ENCODE results near the gene AQP12B.
"Not testable (repeated sequence)": the region's sequence is repeated elsewhere in the genome, so short reads cannot be mapped to it uniquely, and the experiment has no call there.

The AQP12B gene

DNA sequence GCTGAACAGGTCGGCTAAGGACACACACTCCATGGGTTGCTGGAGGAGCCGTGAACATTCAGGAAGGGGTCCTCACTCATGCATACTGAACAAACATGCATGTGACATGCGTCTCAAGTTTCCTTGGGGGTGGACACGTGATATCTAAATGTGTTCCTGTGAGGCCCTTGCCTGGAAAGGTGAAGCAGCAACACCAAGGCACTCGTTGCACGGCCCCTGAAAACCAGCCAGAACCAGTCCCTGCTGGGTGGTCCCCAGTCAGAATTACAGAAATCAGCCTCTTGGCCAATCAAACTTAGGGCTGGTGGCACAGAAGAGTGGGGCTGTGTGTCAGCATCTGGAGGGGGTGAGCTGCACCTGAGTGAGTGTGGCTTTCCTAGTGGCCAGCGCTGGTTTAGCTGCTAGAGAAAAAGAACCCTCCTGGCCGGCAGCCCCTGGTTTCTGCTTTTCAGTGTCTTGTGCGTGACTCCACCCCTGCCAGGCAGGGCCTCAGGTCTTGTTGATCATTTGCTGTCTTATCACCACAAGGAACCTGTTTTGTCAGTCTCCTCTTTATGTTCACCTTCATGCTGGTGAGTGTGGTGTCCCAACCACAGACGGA is 3.2 kb upstream of the AQP12B start:
- Mint-ChIP-seq H3K4me1 (ENCODE audit: low read depth) (peaks cover 8% of the 10 kb centered on the region), H3K4me3 (no peak overlapping the region), H3K36me3 (ENCODE audit: low read depth) (no peaks in the 10 kb centered on the region), H3K9me3 (no peaks in the 10 kb centered on the region), H3K27ac (no peak overlapping the region), H3K27me3 (no peaks in the 10 kb centered on the region)

GRCh38 chr2:240683980-240684728 is 1.5 kb upstream of the AQP12B start:
- H3K27ac Mint-ChIP-seq; H3K36me3 Mint-ChIP-seq (ENCODE audit: low read depth); H3K4me1 Mint-ChIP-seq (ENCODE audit: low read depth); H3K9me3 Mint-ChIP-seq; H3K27me3 Mint-ChIP-seq: not testable (repeated sequence)
- peak overlapping the region; percentile 10 for H3K4me3 Mint-ChIP-seq

- not testable (repeated sequence) for H3K27me3 Mint-ChIP-seq; H3K4me3 Mint-ChIP-seq; H3K27ac Mint-ChIP-seq; H3K4me1 Mint-ChIP-seq (ENCODE audit: low read depth); H3K36me3 Mint-ChIP-seq (ENCODE audit: low read depth); H3K9me3 Mint-ChIP-seq
Measured at GRCh38 chr2:240683329-240683979, 769 bp upstream of the AQP12B start.

DNA sequence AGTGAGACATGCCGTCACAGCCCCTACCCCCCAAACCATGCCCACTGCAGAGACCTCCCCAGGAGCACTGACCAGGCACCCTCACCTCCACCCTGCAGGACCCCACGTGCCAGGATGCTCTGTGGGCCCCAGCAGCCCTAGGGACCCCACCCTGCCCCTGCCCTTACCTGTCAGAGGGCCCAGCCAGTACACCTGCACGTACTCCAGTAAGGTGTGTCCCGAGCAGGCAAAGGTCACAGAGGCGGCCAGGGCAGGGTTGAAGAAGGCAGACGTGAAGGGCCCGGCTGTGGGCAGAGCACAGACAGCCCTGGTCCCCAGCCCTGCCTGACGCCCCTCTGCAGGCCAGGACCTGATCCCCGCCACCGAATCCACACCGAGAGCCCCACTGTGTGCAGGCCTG is 2.5 kb downstream of the AQP12B start:
- H3K4me1 Mint-ChIP-seq (ENCODE audit: low read depth); H3K4me3 Mint-ChIP-seq; H3K27ac Mint-ChIP-seq; H3K27me3 Mint-ChIP-seq; H3K36me3 Mint-ChIP-seq (ENCODE audit: low read depth); H3K9me3 Mint-ChIP-seq: not testable (repeated sequence)

- H3K36me3 Mint-ChIP-seq (ENCODE audit: low read depth); H3K27me3 Mint-ChIP-seq; H3K4me1 Mint-ChIP-seq (ENCODE audit: low read depth): not testable (repeated sequence)
Measured at GRCh38 chr2:240678909-240679308, 3.8 kb downstream of the AQP12B start.

GRCh38 chr2:240678043-240678442 is 4.6 kb downstream of the AQP12B start:
- H3K36me3 Mint-ChIP-seq (ENCODE audit: low read depth); H3K4me3 Mint-ChIP-seq; H3K27me3 Mint-ChIP-seq; H3K4me1 Mint-ChIP-seq (ENCODE audit: low read depth); H3K27ac Mint-ChIP-seq; H3K9me3 Mint-ChIP-seq: not testable (repeated sequence)

More at GRCh38 chr2:240678909-240679308, 3.8 kb downstream of the AQP12B start:
- H3K27ac Mint-ChIP-seq, H3K9me3 Mint-ChIP-seq, H3K4me3 Mint-ChIP-seq: not testable (repeated sequence)

GRCh38 chr2:240675345-240675744 is 7.3 kb downstream of the AQP12B start:
- H3K4me1 Mint-ChIP-seq (ENCODE audit: low read depth); H3K36me3 Mint-ChIP-seq (ENCODE audit: low read depth); H3K9me3 Mint-ChIP-seq; H3K4me3 Mint-ChIP-seq; H3K27ac Mint-ChIP-seq: not testable (repeated sequence)
- peaks cover 12% of the 10 kb centered on the region for H3K27me3 Mint-ChIP-seq

DNA sequence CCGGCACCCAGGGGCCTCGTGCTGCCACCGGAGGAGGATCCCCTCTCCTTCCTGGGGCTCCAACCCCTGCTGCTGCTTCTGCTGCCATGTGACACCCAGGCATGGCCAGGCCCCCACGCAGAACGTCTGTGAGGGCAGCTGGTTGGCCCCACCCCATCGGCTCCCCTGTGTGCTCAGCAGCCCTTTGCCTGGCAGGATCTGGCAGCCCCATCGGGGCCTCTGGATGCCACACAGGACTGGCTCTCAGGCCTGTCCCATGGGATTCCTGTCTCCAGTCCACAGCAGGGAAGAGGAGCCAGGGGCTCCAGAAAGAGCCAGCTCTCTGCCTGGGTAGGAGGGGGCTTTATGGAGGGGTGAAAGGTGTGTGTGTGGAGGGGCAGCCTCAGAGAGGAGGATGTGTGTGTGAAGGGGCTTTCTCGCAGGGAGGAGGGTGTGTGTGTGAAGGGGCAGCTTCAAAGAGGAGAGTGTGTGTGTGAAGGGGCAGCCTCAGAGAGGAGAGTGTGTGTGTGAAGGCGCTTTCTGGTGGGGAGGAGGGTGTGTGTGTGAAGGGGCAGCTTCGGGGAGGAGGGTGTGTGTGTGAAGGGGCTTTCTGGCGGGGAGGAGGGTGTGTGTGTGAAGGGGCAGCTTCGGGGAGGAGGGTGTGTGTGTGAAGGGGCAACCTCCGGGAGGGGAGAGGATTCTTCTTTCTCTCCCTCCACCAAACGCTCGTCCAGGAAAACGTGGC is 8.1 kb downstream of the AQP12B start:
- H3K4me1 Mint-ChIP-seq (ENCODE audit: low read depth); H3K9me3 Mint-ChIP-seq; H3K27ac Mint-ChIP-seq; H3K36me3 Mint-ChIP-seq (ENCODE audit: low read depth); H3K4me3 Mint-ChIP-seq: not testable (repeated sequence)
- peaks cover 15% of the 10 kb centered on the region for H3K27me3 Mint-ChIP-seq

GRCh38 chr2:240672701-240673190 is 9.9 kb downstream of the AQP12B start:
- no peaks in the 10 kb centered on the region for H3K9me3 Mint-ChIP-seq
- H3K4me1 Mint-ChIP-seq (ENCODE audit: low read depth): no peaks in the 10 kb centered on the region
- no peak overlapping the region for H3K27ac Mint-ChIP-seq
- H3K4me3 Mint-ChIP-seq: no peak overlapping the region
- no peaks in the 10 kb centered on the region for H3K36me3 Mint-ChIP-seq (ENCODE audit: low read depth)
- H3K27me3 Mint-ChIP-seq: peaks cover 22% of the 10 kb centered on the region

GRCh38 chr2:240672076-240672700 is 10.5 kb downstream of the AQP12B start:
- Mint-ChIP-seq H3K9me3 (no peaks in the 10 kb centered on the region), H3K27ac (no peak overlapping the region), H3K27me3 (peaks cover 27% of the 10 kb centered on the region), H3K4me1 (ENCODE audit: low read depth) (no peaks in the 10 kb centered on the region), H3K4me3 (no peak overlapping the region), H3K36me3 (ENCODE audit: low read depth) (no peaks in the 10 kb centered on the region)

DNA sequence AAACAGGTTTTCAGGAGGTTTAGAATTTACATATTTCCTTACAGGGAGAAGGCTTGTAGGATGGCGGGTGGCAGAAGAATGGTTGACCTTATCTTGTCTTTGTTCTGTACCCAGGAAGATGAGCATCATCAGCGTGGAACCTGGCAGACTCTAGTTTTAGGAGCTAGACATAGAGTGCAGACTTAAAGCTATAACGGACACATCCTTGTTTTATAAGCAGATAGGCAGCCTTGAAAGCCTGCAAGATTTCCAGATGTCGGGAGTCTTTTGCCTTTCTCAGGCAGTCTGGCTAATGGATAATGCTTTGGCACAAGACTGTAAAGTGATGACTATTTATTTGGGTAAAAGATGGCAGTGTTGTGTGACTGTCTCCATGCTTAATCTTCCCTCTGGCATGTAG is 11.7 kb downstream of the AQP12B start:
- Mint-ChIP-seq H3K4me3 (no peak overlapping the region), H3K36me3 (ENCODE audit: low read depth) (no peaks in the 10 kb centered on the region), H3K4me1 (ENCODE audit: low read depth) (no peaks in the 10 kb centered on the region), H3K27ac (no peak overlapping the region), H3K27me3 (peaks cover 39% of the 10 kb centered on the region), H3K9me3 (no peaks in the 10 kb centered on the region)

DNA sequence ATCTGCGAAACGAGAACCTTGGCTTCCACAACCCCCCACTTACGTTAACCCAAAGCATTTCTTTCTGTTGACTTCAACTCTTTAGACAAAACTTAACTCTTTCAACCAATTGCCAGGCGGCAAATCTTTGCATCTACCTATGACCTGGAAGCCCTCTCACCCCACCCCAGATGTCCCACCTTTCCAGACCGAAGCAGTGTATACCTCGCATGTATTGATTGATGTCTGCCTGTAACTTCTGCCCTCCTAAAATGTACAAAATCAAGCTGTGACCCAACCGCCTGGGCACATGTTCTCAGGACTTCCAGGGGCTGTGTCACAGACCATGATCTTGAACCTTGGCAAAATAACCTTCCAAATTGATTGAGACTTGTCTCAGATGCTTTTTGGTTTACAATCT is 12.3 kb downstream of the AQP12B start:
- Mint-ChIP-seq H3K27me3 (peaks cover 43% of the 10 kb centered on the region), H3K27ac (no peak overlapping the region), H3K36me3 (ENCODE audit: low read depth) (no peaks in the 10 kb centered on the region)

GRCh38 chr2:240664622-240665021 is 18.1 kb downstream of the AQP12B start:
- Mint-ChIP-seq H3K4me3 (no peak overlapping the region), H3K36me3 (ENCODE audit: low read depth) (no peaks in the 10 kb centered on the region), H3K27me3 (peaks cover 43% of the 10 kb centered on the region), H3K27ac (no peak overlapping the region), H3K4me1 (ENCODE audit: low read depth) (no peaks in the 10 kb centered on the region), H3K9me3 (no peaks in the 10 kb centered on the region)

More for the DNA sequence above, 12.3 kb downstream of the AQP12B start:
- no peaks in the 10 kb centered on the region for H3K4me1 Mint-ChIP-seq (ENCODE audit: low read depth)
- no peak overlapping the region for H3K4me3 Mint-ChIP-seq
- no peaks in the 10 kb centered on the region for H3K9me3 Mint-ChIP-seq

DNA sequence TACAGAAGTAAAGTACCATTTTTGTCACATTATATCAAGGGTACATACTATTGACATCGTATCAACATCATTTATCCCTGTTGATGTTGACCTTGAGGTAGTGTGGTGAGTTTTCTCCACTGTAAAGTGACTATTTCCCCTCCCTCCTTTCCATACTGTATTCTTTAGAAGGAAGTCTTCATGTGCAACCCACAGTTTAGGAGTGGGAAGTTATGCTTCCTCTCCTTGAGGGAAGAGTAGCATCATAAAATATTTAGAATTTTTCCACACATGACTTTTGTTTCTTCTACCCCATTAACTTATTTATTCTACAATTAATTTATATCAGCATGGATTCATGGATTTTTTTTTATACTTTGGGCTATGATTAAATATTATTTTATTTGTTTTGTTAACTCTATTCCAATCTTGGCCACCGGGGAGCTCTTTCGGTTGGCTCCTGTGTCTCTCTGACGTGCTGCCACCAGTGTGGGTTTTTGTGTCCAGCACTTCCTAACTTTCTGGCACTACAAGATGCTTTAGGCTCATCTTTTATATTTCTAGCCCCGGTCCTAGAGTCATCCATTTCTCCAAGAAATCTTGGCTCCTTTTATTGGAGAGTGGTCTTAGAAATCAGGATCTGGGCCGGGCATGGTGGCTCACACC is 19.0 kb downstream of the AQP12B start:
- Mint-ChIP-seq H3K4me3 (no peak overlapping the region), H3K27me3 (peaks cover 51% of the 10 kb centered on the region), H3K36me3 (ENCODE audit: low read depth) (no peaks in the 10 kb centered on the region), H3K27ac (no peak overlapping the region), H3K4me1 (ENCODE audit: low read depth) (no peaks in the 10 kb centered on the region), H3K9me3 (no peaks in the 10 kb centered on the region)
